NCI-H2107 treated with DMSO at 0.1 percent for 48 hours (cell line): Measurements from ENCODE around the gene SMAD5.

Experiments
- DNase-seq: peaks from one replicate; lab custom pipeline; 2025; ENCODE audit not compliant: unreplicated experiment; lab: John Stamatoyannopoulos, UW

Gene SMAD5

GRCh38 chr5:136153581-136154236 is 21.1 kb downstream of the SMAD5 start:
- DNase-seq, result no peak

DNA sequence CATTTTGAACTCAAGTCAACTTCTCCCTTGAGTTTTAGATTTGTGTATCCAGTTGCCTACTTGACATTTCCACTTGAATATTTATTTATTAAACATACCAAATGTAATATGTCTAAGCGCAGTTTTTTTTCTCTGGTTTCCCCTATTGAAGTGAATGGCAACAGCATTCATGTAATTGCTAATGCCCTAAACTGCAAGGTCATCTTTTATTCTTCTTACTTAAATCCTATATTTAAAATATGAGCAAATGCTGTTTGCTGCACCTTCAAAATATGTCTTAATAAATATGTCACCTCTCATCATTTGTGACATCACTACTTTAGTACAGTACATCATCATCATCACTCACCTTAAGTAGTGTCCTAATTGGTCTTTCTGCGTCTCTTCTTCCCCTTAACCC is 22.4 kb downstream of the SMAD5 start:
- no peak for DNase-seq

- no peak for DNase-seq
Measured at GRCh38 chr5:136155761-136156160, 23.1 kb downstream of the SMAD5 start.

- DNase-seq, result no peak
Measured at GRCh38 chr5:136157514-136157913, 24.9 kb downstream of the SMAD5 start.

DNA sequence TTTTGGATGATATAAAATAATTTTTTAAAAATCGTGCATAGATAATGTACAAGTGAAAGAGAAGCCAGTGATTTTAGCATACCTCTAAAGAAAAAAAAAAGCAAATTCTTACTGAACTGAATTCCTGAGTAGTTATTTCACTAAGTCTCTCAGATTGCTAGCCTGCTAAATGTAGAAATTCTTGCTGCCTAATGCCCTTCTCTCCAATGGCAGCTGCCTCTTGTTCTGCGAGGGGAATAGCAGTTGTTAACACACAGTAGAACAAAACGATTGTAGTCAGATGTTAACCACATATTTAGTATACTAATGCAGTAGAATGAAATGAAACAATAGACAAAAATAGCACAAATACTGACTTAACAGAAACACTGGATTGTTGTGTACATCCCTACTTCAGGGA is 26.8 kb downstream of the SMAD5 start:
- no peak for DNase-seq

GRCh38 chr5:136162008-136162407 is 29.4 kb downstream of the SMAD5 start:
- DNase-seq, result no peak

- no peak for DNase-seq
Measured at GRCh38 chr5:136164226-136164625, 31.6 kb downstream of the SMAD5 start.

- no peak for DNase-seq
Measured at GRCh38 chr5:136166909-136167308, 34.3 kb downstream of the SMAD5 start.

DNA sequence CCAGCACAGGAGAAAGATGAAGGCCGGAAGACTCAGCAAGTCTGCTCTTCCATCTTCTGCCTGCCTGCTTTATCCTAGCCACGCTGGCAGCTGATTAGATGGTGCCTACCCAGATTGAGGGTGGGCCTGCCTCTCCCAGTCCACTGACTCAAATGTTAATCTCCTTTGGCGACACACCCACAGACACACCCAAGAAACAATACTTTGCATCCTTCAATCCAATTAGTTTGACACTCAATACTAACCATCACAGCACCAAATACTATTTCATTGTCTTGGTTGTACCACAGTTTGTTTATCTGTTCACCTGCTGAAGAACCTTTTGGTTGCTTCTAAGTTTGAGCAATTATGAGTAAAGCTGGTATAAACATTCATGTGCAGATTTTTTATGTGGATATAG is 36.6 kb downstream of the SMAD5 start:
- no peak for DNase-seq

GRCh38 chr5:136174021-136174659 is 41.5 kb downstream of the SMAD5 start:
- no peak for DNase-seq

- no peak for DNase-seq
Measured at GRCh38 chr5:136182618-136183017, 50.0 kb downstream of the SMAD5 start.

- no peak for DNase-seq
Measured at GRCh38 chr5:136185974-136186665, 53.5 kb downstream of the SMAD5 start.

DNA sequence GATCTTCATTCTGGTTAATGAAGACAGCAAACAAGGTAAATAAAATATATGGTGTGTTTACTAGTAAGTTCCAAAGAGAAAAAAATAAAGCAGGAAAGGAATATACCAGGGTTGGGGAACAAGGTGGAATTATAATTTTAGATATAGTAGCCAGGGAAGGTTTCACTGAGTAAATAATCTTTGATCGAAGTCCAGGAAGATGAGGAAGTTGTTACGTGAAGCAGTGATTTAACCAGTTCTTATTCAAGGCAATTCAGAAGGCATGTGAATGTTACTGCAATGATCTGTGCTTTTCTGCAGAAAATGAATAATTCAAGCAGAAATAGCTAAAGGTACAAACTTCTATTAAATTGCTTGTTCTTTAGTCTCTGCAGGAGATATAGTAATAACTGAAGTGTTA is 54.2 kb downstream of the SMAD5 start:
- no peak for DNase-seq

- no peak for DNase-seq
Measured at GRCh38 chr5:136188859-136189258, 56.2 kb downstream of the SMAD5 start.

DNA sequence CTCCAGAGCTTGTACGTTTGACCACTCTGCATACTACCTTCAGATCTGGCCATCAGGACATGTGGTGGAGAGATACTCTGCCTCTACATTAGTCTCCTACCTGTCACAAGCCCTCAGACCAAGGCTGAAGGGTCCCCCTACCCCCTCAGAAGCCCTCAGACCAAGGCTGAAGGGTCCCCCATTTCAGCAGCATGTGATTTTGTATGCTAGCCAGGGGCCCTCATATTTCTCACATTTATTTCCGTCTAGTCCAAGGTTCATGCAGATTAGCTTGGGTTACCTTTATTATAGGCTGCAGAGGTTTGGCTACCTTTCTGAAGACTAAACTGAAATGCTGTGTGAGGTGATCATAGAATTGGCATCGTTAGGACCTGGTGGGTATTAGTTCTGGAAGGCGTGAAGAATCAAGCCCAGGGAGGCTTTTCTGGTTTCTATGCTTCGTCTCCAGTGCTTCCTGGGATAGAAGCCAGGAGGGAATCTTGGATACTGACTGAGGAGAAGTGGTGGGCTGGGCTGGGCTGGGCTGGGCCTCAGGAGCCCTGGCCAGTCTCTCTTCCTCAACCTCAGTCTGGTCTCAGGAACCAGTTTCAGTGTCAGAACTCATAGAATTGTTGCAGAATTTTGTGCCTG is 57.6 kb downstream of the SMAD5 start:
- DNase-seq, result no peak

- DNase-seq, result no peak
Measured at GRCh38 chr5:136190904-136191303, 58.3 kb downstream of the SMAD5 start.

- DNase-seq, result no peak
Measured at GRCh38 chr5:136191304-136192014, 58.8 kb downstream of the SMAD5 start.

DNA sequence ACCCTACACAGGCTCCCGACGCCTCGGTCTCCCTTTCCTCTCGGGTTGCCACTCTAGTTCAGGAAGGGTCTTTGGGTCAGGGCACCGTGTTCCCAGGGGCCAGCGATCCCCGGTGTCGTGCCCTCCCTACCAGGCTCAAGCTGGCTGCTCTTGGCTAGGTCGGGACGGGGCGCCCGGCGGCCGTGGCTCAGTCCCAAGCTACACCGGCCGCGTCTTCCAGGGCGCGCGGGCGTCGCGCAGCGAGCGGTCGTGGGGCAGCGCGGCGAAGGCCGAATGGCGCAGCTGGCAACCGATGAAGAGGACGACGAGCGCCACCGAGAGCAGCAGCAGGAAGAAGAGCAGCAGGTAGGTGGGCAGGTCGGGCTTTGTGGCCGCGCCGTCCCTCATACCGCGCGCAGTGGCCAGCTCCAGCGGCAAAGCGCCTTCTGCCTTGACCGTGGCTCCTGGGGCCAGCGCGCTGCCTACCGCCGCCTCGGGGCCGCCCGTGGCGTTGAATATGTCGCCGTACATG is 59.4 kb downstream of the SMAD5 start:
- DNase-seq, result no peak

GRCh38 chr5:136192526-136193321 is 60.1 kb downstream of the SMAD5 start, which contains the start of gene SMIM32:
Gene SMIM32, minus strand, starts transcription at chr5:136193162. Its CDS starts 638 bp downstream, at chr5:136192524.
- DNase-seq, result no peak

- DNase-seq, result peak; percentile 7
Measured at GRCh38 chr5:136193322-136193935, 60.8 kb downstream of the SMAD5 start.
